Renal pelvis (tissue), 4 donors: ENCODE measurements around the gene CIT. TPM values are rescaled to one million over a fixed set of nuclear protein-coding genes. Genes with fewer than 3 reads are reported as not detected.

ENCODE experiments used
- DNase-seq: peaks from one replicate; pipeline ENCODE4 v3.0.0-alpha.2; 2013
- polyA plus RNA-seq, 3 donors: library from polyadenylated mRNA; unstranded; fragments of 120-200 nt; gene quantifications; one replicate each; pipeline ENCODE4 v1.2.1, GENCODE V29; 2013; ENCODE audit not compliant: insufficient read length in 3 of 3

The CIT gene
- polyA plus RNA-seq, 3 donors = 17.7 to 24.7 (median 22.4) TPM

- DNase-seq = no peak
Observed at GRCh38 chr12:119809023-119809422, 68.1 kb downstream of the CIT start.

DNA sequence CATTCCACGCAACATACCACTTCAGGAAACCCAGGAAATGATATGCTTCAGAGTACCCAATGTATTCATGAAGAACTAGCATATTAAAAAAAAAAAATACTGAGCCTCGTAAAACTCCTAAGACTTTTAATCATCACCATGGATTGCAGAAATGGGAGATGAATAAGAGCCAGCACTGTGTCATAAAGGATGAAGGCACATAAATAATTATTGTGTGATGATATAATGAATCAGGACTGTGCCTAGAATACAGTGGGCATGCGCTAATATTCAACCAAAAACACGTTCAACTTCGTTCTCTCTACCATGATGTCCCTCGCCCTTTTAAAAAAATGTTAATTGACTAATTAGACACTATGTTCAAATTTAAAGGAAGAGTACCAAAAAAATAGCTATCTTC, 68.7 kb downstream of the CIT start:
- no peak for DNase-seq

GRCh38 chr12:119807380-119807779, 69.7 kb downstream of the CIT start:
- no peak for DNase-seq

DNA sequence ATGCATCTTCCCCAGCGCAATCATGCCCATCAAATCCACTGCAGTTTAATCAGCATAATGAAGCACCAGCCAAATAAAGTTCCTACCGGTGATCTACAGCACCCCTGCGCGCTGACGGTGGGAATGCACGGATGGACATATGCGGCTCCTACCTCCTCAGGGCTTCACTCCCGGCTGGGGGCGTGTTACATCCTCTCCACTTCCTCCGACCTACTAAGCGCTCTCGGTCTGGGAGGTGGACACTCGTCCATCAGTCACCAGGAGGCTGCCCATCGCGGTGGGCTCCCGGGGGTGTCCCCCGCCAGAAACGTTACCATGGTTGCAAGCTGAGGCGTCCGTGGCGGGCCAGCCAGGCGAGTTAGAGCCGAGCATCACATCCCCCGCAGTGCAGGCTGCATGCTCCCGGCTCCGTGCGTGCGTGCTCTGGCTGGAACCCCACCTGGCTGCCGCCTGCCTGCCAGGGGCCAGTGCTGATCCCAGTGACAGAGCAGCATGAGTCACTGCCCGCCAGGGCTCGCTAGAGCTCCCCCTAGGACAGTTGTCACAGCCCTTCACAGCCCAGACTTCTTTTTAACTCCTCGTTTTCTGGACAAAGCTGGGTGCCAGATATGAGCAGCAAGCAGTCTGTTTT, 73.0 kb downstream of the CIT start:
- DNase-seq = peak; percentile 74

GRCh38 chr12:119803381-119803791, 73.7 kb downstream of the CIT start:
- peak; percentile 52 for DNase-seq

DNA sequence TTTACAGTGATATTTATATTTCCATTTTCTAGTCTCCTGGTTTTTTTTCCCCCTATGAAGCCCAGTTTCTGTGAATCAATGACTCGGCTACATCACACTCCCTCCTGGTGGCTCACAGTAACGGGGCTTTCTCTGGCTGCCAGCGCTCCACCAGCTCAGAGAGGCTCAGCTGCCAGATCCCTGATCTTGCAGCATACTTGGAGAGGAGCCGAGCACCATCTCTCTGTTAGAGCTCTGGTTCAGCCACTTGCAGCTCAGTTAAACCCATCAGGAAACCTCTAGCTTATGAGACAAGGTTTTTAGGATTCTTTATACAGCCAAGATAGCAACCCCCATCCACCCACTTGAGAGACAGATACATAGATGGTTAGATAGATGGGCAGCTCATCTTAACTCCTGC, 74.6 kb downstream of the CIT start:
- DNase-seq = no peak

DNA sequence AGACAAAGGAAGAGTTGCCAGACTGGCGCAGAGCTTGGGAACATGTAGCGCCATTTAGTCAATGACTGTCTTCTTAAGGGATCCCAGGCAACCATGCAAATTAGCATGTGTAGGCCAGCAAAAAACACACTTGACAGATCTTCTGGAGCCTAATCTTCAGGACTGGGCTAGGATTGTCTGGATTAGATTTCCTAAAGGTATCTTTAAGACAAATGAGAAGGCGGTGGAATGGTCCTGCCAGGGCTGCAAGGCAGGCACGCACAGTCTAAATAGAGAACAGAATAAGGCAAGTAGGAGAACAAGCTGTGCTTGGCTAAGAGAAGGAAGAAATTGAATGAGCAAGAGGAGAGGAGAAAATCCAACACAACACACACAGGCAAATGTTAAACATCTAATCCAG, 80.0 kb downstream of the CIT start:
- DNase-seq = no peak

- no peak for DNase-seq
Observed at GRCh38 chr12:119796292-119796691, 80.8 kb downstream of the CIT start.

GRCh38 chr12:119791453-119791852, 85.7 kb downstream of the CIT start:
- no peak for DNase-seq

- no peak for DNase-seq
Observed at GRCh38 chr12:119788786-119789185, 88.3 kb downstream of the CIT start.

DNA sequence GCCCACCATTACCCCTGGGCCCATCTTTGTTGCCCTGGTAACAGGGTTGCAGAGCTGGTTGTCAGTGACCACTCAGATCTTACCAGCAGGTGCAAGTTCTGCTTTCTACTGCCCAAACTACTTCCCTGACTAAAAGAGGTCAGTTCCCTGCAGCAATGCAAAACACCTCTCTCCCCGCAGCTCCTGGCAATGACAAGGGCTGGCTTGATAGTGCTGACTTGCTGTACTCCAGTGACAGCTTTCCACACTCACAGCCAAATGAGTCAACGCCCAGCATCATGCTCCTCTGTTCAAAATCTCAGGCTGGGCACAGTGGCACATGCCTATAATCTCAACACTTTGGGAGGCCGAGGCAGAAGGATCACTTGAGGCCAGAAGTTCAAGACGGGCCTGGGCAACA, 90.6 kb downstream of the CIT start:
- DNase-seq = no peak

DNA sequence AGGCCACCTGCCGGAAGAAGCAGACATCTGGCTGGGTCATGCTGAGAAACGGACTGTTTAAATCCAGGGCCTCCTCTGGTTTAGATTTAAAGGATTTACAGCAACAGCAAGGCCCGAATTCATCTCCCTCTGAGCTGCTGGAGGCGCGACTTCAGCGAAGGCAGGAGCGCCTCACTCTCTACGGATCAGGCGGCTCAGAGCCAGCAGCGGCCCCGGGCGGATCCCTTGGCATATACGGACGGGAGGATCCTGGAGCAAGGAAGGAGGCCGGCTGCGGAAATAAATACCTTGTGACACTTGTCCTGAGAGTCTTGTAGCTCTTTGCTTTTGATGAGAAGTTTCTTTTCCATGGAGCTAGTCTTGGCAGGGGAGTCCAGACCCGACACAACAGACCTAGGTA, 92.4 kb downstream of the CIT start:
- DNase-seq = no peak

DNA sequence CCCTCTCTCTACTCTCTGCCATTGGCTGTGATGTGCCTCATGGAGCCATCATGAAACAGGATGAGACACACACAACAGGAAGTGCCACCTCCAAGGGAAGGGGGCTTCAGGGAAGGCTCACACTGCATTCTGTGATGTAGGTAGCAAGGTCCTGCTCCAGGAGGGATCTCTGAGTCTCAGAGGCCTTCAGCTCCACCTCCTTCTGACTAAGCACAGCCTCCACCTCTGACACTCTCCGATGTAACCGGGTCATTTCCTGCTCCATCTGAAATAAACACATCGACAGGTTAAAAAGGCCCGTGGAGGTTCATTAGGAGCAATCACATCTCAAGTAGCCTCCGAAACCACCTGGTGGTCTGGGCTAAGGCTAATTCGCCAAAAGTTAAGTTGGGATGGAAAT, 93.3 kb downstream of the CIT start:
- DNase-seq = no peak

DNA sequence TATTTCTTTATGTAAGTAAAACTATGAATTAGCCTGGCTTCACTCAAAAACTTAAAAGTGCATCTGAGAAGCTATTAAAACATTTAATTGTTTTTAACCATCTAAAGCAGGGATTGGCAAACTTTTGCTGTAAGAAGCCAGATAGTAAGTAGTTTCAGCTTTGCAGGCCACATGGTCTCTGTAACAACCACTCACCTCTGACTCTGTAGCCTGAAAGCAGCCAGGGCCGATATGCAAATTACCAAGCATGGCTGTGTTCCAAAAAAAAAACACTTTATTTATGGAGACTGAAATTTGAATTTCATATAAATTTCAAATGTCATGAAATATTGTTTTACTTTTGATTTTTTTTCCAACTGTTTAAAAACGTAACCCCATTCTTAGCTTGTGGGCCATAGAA, 95.3 kb downstream of the CIT start:
- no peak for DNase-seq

DNA sequence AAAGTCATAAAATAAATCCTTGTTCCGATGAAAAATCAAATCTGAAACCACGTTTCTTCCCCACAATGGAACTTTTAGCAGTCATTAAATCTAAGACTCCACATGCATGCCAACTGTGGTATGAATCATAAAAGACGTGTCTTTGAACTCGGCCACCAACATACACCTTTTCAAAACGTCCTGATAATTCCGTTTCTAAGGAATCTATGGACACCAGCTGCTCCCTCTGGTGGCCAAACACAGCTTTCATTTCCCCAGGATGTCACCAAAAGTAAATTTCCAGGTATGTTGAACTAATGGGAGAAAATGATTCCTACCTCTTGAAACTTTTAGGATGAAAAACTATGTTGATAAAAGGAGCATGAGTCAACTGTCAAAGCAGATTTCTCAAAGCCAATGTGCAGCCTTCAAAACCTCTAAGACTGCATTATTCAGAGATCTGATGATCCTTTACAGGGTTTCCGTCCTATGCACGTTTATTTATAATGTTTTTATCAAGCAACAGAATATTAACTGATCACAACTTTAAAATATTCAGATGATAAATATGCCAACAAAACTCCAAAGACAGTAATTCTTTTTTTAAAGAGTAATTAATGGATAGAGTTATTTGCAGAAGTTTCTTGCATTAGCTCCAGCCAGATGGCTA, 96.2 kb downstream of the CIT start:
- DNase-seq = peak; percentile 34

DNA sequence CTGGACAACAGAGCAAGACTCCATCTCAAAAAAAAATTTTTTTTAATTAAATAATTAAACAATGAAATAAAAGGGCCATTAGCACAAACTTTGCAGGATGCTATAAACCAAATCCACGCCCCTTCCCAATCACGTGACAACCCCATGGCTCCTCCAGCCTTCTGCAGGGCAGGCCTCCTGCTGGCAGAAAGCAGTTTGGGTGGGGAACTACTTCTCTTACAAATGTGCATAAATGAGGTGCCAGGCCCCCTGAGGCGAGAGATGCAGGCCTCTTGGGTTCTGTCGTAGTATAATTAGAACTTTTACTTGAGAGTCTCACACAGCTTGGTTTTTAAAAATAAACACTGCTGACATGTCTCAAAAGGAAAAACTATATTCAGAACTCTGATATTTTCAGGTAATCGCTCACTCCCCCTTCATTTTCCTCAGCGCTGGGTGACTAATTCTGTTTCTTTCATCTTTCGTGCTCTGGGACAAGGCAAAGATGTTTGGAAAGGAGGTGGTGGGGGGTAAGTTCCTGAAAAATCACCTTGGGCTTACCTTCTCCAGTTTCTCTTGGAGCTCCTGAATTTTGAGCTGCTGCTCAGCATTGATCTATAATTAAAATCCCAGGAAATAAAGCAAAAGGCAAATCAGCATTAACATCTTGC, 101.7 kb downstream of the CIT start:
- no peak for DNase-seq

- no peak for DNase-seq
Observed at GRCh38 chr12:119772431-119772830, 104.7 kb downstream of the CIT start.

- DNase-seq = no peak
Observed at GRCh38 chr12:119770146-119770545, 107.0 kb downstream of the CIT start.

DNA sequence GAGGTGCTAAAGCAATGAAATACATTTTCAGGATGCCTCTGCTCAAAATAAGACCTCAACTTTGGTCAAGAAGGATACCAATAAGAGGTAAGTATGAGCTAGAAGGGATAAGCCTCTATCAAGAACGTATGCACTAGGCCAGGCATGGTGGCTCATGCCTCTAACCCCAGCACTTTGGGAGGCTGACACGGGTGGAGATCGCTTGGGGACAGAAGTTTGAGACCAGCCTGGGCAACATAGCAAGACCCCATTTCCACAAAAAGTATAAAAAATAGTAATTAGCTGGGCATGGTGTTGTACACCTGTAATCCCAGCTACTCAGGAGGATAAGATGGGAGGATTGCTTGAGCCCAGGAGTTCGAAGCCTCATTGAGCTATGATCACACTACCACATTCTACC, 114.5 kb downstream of the CIT start:
- DNase-seq = no peak

DNA sequence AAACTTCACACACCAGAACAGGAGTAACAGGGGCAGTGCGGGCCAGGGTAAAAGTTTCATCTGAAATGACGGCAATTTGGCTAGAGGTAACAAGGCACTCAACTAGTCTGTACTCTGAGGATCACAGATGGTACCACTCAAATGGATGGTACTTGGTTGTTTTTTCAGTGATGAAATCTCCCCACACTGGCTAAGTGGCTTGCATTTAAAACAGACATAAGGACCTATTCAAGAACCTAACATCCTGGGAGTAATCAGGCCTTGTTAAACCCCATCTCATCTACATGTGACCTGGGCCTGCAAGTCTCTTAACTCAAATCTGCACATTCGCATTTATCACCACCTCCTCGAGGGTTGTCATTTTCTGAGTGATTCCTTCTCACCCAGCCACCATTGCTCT, 118.4 kb downstream of the CIT start:
- no peak for DNase-seq

DNA sequence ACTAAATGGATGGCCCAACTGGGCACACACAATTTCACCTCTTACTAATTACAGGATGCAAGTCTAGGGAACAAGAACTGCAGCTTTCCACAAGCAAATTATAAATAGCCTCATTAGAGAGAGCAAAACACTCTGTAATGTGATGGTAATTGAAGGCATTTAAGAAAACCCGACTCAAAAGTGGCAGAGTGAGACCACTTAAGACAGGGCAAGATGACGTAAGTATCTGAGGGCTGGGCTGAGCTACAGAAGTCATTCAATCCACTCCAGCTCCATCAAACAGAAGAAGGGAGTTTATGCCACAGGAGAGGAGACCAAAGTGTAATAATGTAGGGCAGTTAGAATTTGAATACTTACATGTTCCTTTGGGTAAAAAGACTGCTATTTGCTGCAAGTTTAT, 118.9 kb downstream of the CIT start:
- DNase-seq = no peak

DNA sequence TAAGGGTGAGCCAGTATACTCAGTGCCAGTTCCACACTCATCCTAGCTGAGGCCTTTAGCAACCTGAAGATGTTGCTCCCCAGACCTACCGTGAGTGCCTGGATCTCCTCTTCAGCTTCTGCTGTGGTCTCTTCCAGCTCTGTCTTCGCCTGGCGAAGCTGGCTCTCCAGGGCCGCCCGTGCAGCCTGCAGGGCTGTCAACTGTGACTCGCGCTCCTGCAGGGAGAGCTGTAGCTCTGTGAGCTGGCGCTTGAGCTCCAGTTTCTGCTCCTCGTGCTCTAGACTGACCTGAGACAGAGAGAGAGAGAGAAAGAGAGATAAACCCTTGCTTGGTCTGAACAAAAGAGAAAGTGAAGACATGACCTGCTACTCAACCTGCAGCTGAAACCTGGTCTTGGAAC, 125.2 kb downstream of the CIT start:
- no peak for DNase-seq

DNA sequence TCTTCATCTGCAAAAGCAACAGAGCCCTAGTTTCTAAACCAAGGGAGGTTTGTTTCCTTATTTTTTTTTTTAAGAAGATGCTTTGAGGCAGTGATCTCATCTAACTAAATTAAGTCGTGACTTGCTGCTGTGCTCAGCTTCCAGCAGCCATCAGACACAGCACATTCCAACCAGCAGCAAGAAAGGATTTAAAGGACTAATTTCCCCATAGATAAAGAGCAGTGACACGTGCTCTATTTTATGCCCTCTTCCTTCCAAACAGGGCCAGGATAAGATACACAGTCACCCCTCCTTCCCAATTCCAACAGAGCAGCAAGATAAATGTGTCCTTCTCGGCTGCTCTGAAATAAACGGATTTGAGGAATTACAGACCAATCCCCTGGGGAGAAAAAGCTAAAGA, 127.5 kb downstream of the CIT start:
- no peak for DNase-seq

- DNase-seq = no peak
Observed at GRCh38 chr12:119748497-119748896, 128.6 kb downstream of the CIT start.
